H9 (cell line): ENCODE data around the gene KCNQ2. TPM values are rescaled to one million over a fixed set of nuclear protein-coding genes. Genes with fewer than 3 reads are reported as not detected.

ENCODE experiments used
- DNase-seq: peaks from one replicate; pipeline ENCODE4 v3.0.0-alpha.2; 2017
- H2AFZ ChIP-seq: one replicate; pipeline ENCODE4 v1.6.1; 2013; ENCODE audit warnings: mild to moderate bottlenecking, low read length, control low read depth, moderate library complexity
- H2AK5ac ChIP-seq: 2 replicates; pipeline ENCODE4 v1.6.1; 2013; ENCODE audit warnings: low read length, control low read depth, mixed read lengths; ENCODE audit not compliant: insufficient read length
- H2BK120ac ChIP-seq: one replicate; pipeline ENCODE4 v1.6.1; 2013; ENCODE audit warnings: low read depth, mild to moderate bottlenecking, low read length, control low read depth, inconsistent platforms; ENCODE audit not compliant: poor library complexity, severe bottlenecking
- H2BK12ac ChIP-seq: 2 replicates; pipeline ENCODE4 v1.6.1; 2013; ENCODE audit warnings: low read length, control low read depth, mixed read lengths, low read depth; ENCODE audit not compliant: insufficient read length
- H2BK15ac ChIP-seq: 2 replicates; pipeline ENCODE4 v1.6.1; 2013; ENCODE audit warnings: low read depth, low read length, control low read depth
- H2BK20ac ChIP-seq: one replicate; pipeline ENCODE4 v1.6.1; 2013; ENCODE audit warnings: low read depth, mild to moderate bottlenecking, low read length, control low read depth, inconsistent platforms; ENCODE audit not compliant: poor library complexity, severe bottlenecking
- H2BK5ac ChIP-seq: 2 replicates; pipeline ENCODE4 v1.6.1; 2013; ENCODE audit warnings: low read length, control low read depth, mixed read lengths; ENCODE audit not compliant: insufficient read length
- H3K14ac ChIP-seq: 2 replicates; pipeline ENCODE4 v1.6.1; 2013; ENCODE audit warnings: low read length, control low read depth; ENCODE audit not compliant: insufficient read depth
- H3K18ac ChIP-seq: 2 replicates; pipeline ENCODE4 v1.6.1; 2013; ENCODE audit warnings: low read depth, mild to moderate bottlenecking, mixed read lengths, low read length, control low read depth; ENCODE audit not compliant: insufficient read length
- H3K23ac ChIP-seq: 2 replicates; pipeline ENCODE4 v1.6.1; 2013; ENCODE audit warnings: low read length, control low read depth, mixed read lengths, low read depth; ENCODE audit not compliant: insufficient read length
- H3K23me2 ChIP-seq: 2 replicates; pipeline ENCODE4 v1.6.1; 2013; ENCODE audit warnings: low read depth, mild to moderate bottlenecking, mixed read lengths, low read length, control low read depth; ENCODE audit not compliant: insufficient read length, poor library complexity, severe bottlenecking
- H3K27ac ChIP-seq: 2 replicates; pipeline ENCODE4 v1.5.1; 2013; ENCODE audit warnings: low read length, control low read depth, mixed read lengths, low read depth; ENCODE audit not compliant: insufficient read length
- H3K27me3 ChIP-seq: 2 replicates; pipeline ENCODE4 v1.6.1; 2013; ENCODE audit warnings: low read length, control low read depth, inconsistent platforms; ENCODE audit not compliant: insufficient read depth
- H3K4ac ChIP-seq: 2 replicates; pipeline ENCODE4 v1.6.1; 2013; ENCODE audit warnings: low read depth, mild to moderate bottlenecking, control low read depth, inconsistent platforms, low read length, moderate library complexity
- H3K4me1 ChIP-seq: 2 replicates; pipeline ENCODE4 v1.6.1; 2013; ENCODE audit warnings: low read length, control low read depth, inconsistent platforms; ENCODE audit not compliant: insufficient read depth
- H3K4me2 ChIP-seq: 2 replicates; pipeline ENCODE4 v1.6.1; 2013; ENCODE audit warnings: low read length, control low read depth, mixed read lengths; ENCODE audit not compliant: insufficient read length, insufficient read depth
- H3K56ac ChIP-seq: 2 replicates; pipeline ENCODE4 v1.6.1; 2013; ENCODE audit warnings: low read depth, mild to moderate bottlenecking, mixed read lengths, low read length, control low read depth; ENCODE audit not compliant: insufficient read length
- H3K79me1 ChIP-seq: 2 replicates; pipeline ENCODE4 v1.6.1; 2013; ENCODE audit warnings: low read depth, mild to moderate bottlenecking, moderate library complexity, low read length, control low read depth, inconsistent platforms; ENCODE audit not compliant: insufficient read depth, poor library complexity, severe bottlenecking
- H3K79me2 ChIP-seq: 2 replicates; pipeline ENCODE4 v1.6.1; 2013; ENCODE audit warnings: low read length, control low read depth, inconsistent platforms; ENCODE audit not compliant: insufficient read depth
- H3K9ac ChIP-seq: 2 replicates; pipeline ENCODE4 v1.6.1; 2013; ENCODE audit warnings: low read length, control low read depth, mixed read lengths; ENCODE audit not compliant: insufficient read length; ENCODE audit errors: extremely low read depth
- H3K9me3 ChIP-seq: one replicate; pipeline ENCODE4 v1.6.1; 2013; ENCODE audit warnings: low read depth, low read length, inconsistent platforms; ENCODE audit not compliant: control insufficient read depth
- H3T11ph ChIP-seq: one replicate; pipeline ENCODE4 v1.6.1; 2013; ENCODE audit warnings: mild to moderate bottlenecking, low read length, control low read depth, inconsistent platforms
- H4K20me1 ChIP-seq: one replicate; pipeline ENCODE4 v1.6.1; 2013; ENCODE audit not compliant: control insufficient read depth, insufficient read length, insufficient read depth
- H4K5ac ChIP-seq: 2 replicates; pipeline ENCODE4 v1.6.1; 2013; ENCODE audit warnings: low read depth, mild to moderate bottlenecking, mixed read lengths, low read length, control low read depth; ENCODE audit not compliant: insufficient read length
- H4K8ac ChIP-seq: replicated peaks from 2 replicates; pipeline ENCODE4 v1.6.1; 2013; ENCODE audit warnings: low read length, control low read depth, mixed read lengths, low read depth; ENCODE audit not compliant: insufficient read length
- H4K91ac ChIP-seq: 2 replicates; pipeline ENCODE4 v1.6.1; 2013; ENCODE audit warnings: low read depth, mild to moderate bottlenecking, moderate library complexity, mixed read lengths, low read length, control low read depth; ENCODE audit not compliant: insufficient read length
- H3K27ac Mint-ChIP-seq, 3 experiments: 2 replicates in 2 of 3; 3 replicates in 1 of 3; pipeline ENCODE4 v1.8.0; 2020 to 2021; ENCODE audit warnings: mixed read lengths in 3 of 3, mild to moderate bottlenecking in 1 of 3, moderate library complexity in 1 of 3
- H3K27me3 Mint-ChIP-seq: 2 replicates; pipeline ENCODE4 v1.8.0; 2021; ENCODE audit warnings: low read depth, mild to moderate bottlenecking, moderate library complexity, mixed read lengths
- H3K36me3 Mint-ChIP-seq, 3 experiments: 2 replicates in 2 of 3; 3 replicates in 1 of 3; pipeline ENCODE4 v1.8.0; 2020 to 2021; ENCODE audit warnings: low read depth in 3 of 3, mixed read lengths in 3 of 3; ENCODE audit not compliant: insufficient read depth in 1 of 3
- H3K4me1 Mint-ChIP-seq, 2 experiments: 2 replicates each; pipeline ENCODE4 v1.8.0; 2020; ENCODE audit warnings: mixed read lengths in 2 of 2
- H3K4me3 Mint-ChIP-seq, 2 experiments: 2 replicates in 1 of 2; 3 replicates in 1 of 2; pipeline ENCODE4 v1.8.0; 2020 to 2021; ENCODE audit warnings: mild to moderate bottlenecking in 2 of 2, mixed read lengths in 2 of 2, moderate library complexity in 1 of 2
- H3K9me3 Mint-ChIP-seq, 2 experiments: 2 replicates in 1 of 2; 3 replicates in 1 of 2; pipeline ENCODE4 v1.8.0; 2020; ENCODE audit warnings: mild to moderate bottlenecking in 2 of 2, mixed read lengths in 2 of 2, moderate library complexity in 1 of 2
- CTCF ChIP-seq: fragments of 200-600 bp; sonication (generic); conservative IDR thresholded peaks from 3 replicates; pipeline ENCODE4 v1.8.0; 2021; ENCODE audit warnings: antibody characterized with exemption, mild to moderate bottlenecking
- WGBS: extraction: QIAGEN DNeasy Blood & Tissue Kit; methylation state at CpG from one replicate; pipeline ENCODE4 v1.1.7; 2013; ENCODE audit warnings: missing lambda C conversion rate, low lambda C conversion rate, mixed read lengths; ENCODE audit not compliant: insufficient read length; ENCODE audit errors: extremely low coverage; 5-methylcytosine and 5-hydroxymethylcytosine counted together
- total RNA-seq: library from RNA; stranded (reverse); gene quantifications from 2 replicates; pipeline ENCODE4 v1.2.1, GENCODE V29; 2021

The KCNQ2 gene
- total RNA-seq, 1 experiment from 2014 or later: 69.2 TPM

- Histone ChIP-seq H4K5ac (no peak overlapping the region), H2BK120ac (no peak overlapping the region), H3K4me1 (no peaks in the 10 kb centered on the region), H3K9me3 (no peaks in the 10 kb centered on the region), H3K79me2 (peaks cover 10% of the 10 kb centered on the region; the same call in 1 of the 2 replicates), H3K23me2 (no peaks in the 10 kb centered on the region), H4K91ac (no peak overlapping the region), H2BK15ac (no peak overlapping the region), H3K18ac (no peak overlapping the region), H3K56ac (no peak overlapping the region), H3K23ac (no peak overlapping the region), H3K27me3 (no peaks in the 10 kb centered on the region), H3K4me2 (no peak overlapping the region), H2AK5ac (no peak overlapping the region), H3K79me1 (no peaks in the 10 kb centered on the region), H2BK5ac (no peak overlapping the region), H3K4ac (no peak overlapping the region), H3K27ac (no peak overlapping the region), H3K14ac (no peak overlapping the region; the same call in 1 of the 2 replicates), H2BK20ac (no peak overlapping the region), H4K20me1 (no peaks in the 10 kb centered on the region), H2BK12ac (no peak overlapping the region), H3T11ph (no peak overlapping the region), H3K9ac (no peak overlapping the region), H2AFZ (no peak overlapping the region), H4K8ac (no peak overlapping the region)
- WGBS: no CpG with 5 or more reads among the region's 55 CpGs
- no peak overlapping the region for H3K4me3 Mint-ChIP-seq
- no peaks in the 10 kb centered on the region for H3K9me3 Mint-ChIP-seq
- TF ChIP-seq CTCF: no peak
- peak overlapping the region in 1 of 3 experiments; percentile 47; a peak in 1 of 7 replicates for H3K27ac Mint-ChIP-seq
- no peak for DNase-seq
- peaks cover 0 to 10% (median 0%) of the 10 kb centered on the region in 3 experiments; a peak in 2 of 7 replicates for H3K36me3 Mint-ChIP-seq
- H3K27me3 Mint-ChIP-seq: no peaks in the 10 kb centered on the region; the same call in 1 of the 2 replicates
- H3K4me1 Mint-ChIP-seq: peaks cover 25 to 43% of the 10 kb centered on the region in 2 experiments
Observed at GRCh38 chr20:63466250-63466825, 6.1 kb downstream of the KCNQ2 start.
